GM21737 (cell line): ENCODE results near the gene NUTM2A.
"Not testable (repeated sequence)": the region's sequence is repeated elsewhere in the genome, so short reads cannot be mapped to it uniquely, and the experiment has no call there.

Experiments used
- ATAC-seq: cut with Tn5 transposase; IDR thresholded peaks from one replicate; pipeline ENCODE4 v1.9.1; 2021; ENCODE audit warnings: mild to moderate bottlenecking, moderate library complexity; ENCODE audit not compliant: unreplicated experiment

The NUTM2A gene

GRCh38 chr10:87225148-87225547 lies at the start of gene NUTM2A:
Gene NUTM2A (plus strand): TSS chr10:87225448. CDS start chr10:87225831, 383 bp downstream.
- not testable (repeated sequence) for ATAC-seq

GRCh38 chr10:87177587-87177986 lies 47.7 kb upstream of the NUTM2A start:
- ATAC-seq: not testable (repeated sequence)

GRCh38 chr10:87184421-87184820 lies 40.8 kb upstream of the NUTM2A start:
- ATAC-seq: not testable (repeated sequence)

- not testable (repeated sequence) for ATAC-seq
These were observed 39.2 kb upstream of the NUTM2A start for GRCh38 chr10:87186016-87186415.

GRCh38 chr10:87187573-87187972 lies 37.7 kb upstream of the NUTM2A start:
- not testable (repeated sequence) for ATAC-seq

- not testable (repeated sequence) for ATAC-seq
These were observed 33.4 kb upstream of the NUTM2A start for GRCh38 chr10:87191841-87192240.

GRCh38 chr10:87200924-87201323 lies 24.3 kb upstream of the NUTM2A start:
- ATAC-seq: peak; percentile 54

GRCh38 chr10:87204801-87205200 lies 20.4 kb upstream of the NUTM2A start:
- not testable (repeated sequence) for ATAC-seq

GRCh38 chr10:87206922-87207321 lies 18.3 kb upstream of the NUTM2A start:
- ATAC-seq: not testable (repeated sequence)

- ATAC-seq: not testable (repeated sequence)
These were observed 14.9 kb upstream of the NUTM2A start for GRCh38 chr10:87210309-87210708.

- ATAC-seq: not testable (repeated sequence)
These were observed 13.4 kb upstream of the NUTM2A start for GRCh38 chr10:87211848-87212247.

GRCh38 chr10:87213150-87213765 lies 12.0 kb upstream of the NUTM2A start:
- ATAC-seq: not testable (repeated sequence)

GRCh38 chr10:87213806-87214205 lies 11.4 kb upstream of the NUTM2A start:
- not testable (repeated sequence) for ATAC-seq

GRCh38 chr10:87216120-87216519 lies 9.1 kb upstream of the NUTM2A start:
- not testable (repeated sequence) for ATAC-seq

- ATAC-seq: not testable (repeated sequence)
These were observed 5.9 kb upstream of the NUTM2A start for GRCh38 chr10:87219370-87219769.

- ATAC-seq: not testable (repeated sequence)
These were observed 2.5 kb upstream of the NUTM2A start for GRCh38 chr10:87222789-87223188.

- not testable (repeated sequence) for ATAC-seq
These were observed 3.0 kb downstream of the NUTM2A start for GRCh38 chr10:87228247-87228646.

GRCh38 chr10:87229211-87229610 lies 4.0 kb downstream of the NUTM2A start:
- ATAC-seq: not testable (repeated sequence)

GRCh38 chr10:87234854-87235253 lies 9.6 kb downstream of the NUTM2A start:
- ATAC-seq: not testable (repeated sequence)

- ATAC-seq: not testable (repeated sequence)
These were observed 12.0 kb downstream of the NUTM2A start for GRCh38 chr10:87237244-87237643.

GRCh38 chr10:87239346-87239808 lies 14.1 kb downstream of the NUTM2A start:
- ATAC-seq: not testable (repeated sequence)

- ATAC-seq: not testable (repeated sequence)
These were observed 16.9 kb downstream of the NUTM2A start for GRCh38 chr10:87242192-87242591.

- not testable (repeated sequence) for ATAC-seq
These were observed 22.1 kb downstream of the NUTM2A start for GRCh38 chr10:87247335-87247734.
